Measurements from ENCODE around the gene GSC2. TPM values are rescaled to one million over a fixed set of nuclear protein-coding genes. Genes with fewer than 3 reads are reported as not detected.

The GSC2 gene
- total RNA-seq, 2 experiments from 2014 or later = not detected

GRCh38 chr22:19175602-19176174 is 25.6 kb upstream of the GSC2 start:
- Histone ChIP-seq H3K36me3 (ENCODE audit: insufficient read depth, low read length) (peaks cover 3% of the 10 kb centered on the region), H3K4me1 (ENCODE audit: insufficient read depth, low read length) (peaks cover 53% of the 10 kb centered on the region), H3K27ac (ENCODE audit: low read depth in 1 of 2, low read length in 2 of 2) (no peak overlapping the region), H3K27me3 (ENCODE audit: control insufficient read depth in 1 of 2, insufficient read depth in 2 of 2, low read length in 2 of 2) (no peaks in the 10 kb centered on the region), H3K9me3 (ENCODE audit: control insufficient read depth in 1 of 2, insufficient read depth in 1 of 2, low read length in 2 of 2) (no peaks in the 10 kb centered on the region), H3K4me3 (ENCODE audit: low read length) (no peak overlapping the region)
- TF ChIP-seq, protein P1, sequence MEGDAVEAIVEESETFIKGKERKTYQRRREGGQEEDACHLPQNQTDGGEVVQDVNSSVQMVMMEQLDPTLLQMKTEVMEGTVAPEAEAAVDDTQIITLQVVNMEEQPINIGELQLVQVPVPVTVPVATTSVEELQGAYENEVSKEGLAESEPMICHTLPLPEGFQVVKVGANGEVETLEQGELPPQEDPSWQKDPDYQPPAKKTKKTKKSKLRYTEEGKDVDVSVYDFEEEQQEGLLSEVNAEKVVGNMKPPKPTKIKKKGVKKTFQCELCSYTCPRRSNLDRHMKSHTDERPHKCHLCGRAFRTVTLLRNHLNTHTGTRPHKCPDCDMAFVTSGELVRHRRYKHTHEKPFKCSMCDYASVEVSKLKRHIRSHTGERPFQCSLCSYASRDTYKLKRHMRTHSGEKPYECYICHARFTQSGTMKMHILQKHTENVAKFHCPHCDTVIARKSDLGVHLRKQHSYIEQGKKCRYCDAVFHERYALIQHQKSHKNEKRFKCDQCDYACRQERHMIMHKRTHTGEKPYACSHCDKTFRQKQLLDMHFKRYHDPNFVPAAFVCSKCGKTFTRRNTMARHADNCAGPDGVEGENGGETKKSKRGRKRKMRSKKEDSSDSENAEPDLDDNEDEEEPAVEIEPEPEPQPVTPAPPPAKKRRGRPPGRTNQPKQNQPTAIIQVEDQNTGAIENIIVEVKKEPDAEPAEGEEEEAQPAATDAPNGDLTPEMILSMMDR (IDR thresholded peaks at IDR 0.05) = no peak
- intact Hi-C loops (cut with DNase I, micrococcal nuclease) = loop anchor here (5.0 kb wide), 3 partner anchors 68 to 942 kb away; partner anchors contain the start of genes CDC45 (in 1 of the 2), RANBP1 (in 1 of the 2), TRMT2A (in 1 of the 2) and UFD1 (in 1 of the 2)
- CTCF ChIA-PET = no interaction called here
- POLR2A ChIA-PET = interaction anchor here (0.5 kb wide), 1 partner anchor 282 kb away, joined by 3 read pairs; no protein-coding TSS in a partner anchor
- Mint-ChIP-seq H3K4me3 (peak overlapping the region; percentile 81), H3K36me3 (ENCODE audit: low read depth) (peaks cover 8% of the 10 kb centered on the region), H3K27me3 (peaks cover 2% of the 10 kb centered on the region), H3K4me1 (ENCODE audit: low read depth) (peaks cover 29% of the 10 kb centered on the region), H3K9me3 (no peaks in the 10 kb centered on the region), H3K27ac (peak overlapping the region; percentile 44)
- no peak for ATAC-seq (ENCODE audit: poor library complexity)
- peak in 1 of 14 experiments; percentile 28 for DNase-seq

GRCh38 chr22:19175026-19175601 is 25.0 kb upstream of the GSC2 start:
- ATAC-seq (ENCODE audit: poor library complexity) (no peak), DNase-seq (no peak)
- Mint-ChIP-seq H3K4me1 (ENCODE audit: low read depth) (peaks cover 34% of the 10 kb centered on the region), H3K4me3 (peak overlapping the region; percentile 81), H3K27me3 (peaks cover 7% of the 10 kb centered on the region), H3K9me3 (no peaks in the 10 kb centered on the region), H3K27ac (peak overlapping the region; percentile 17), H3K36me3 (ENCODE audit: low read depth) (peaks cover 12% of the 10 kb centered on the region)
- Histone ChIP-seq H3K9me3 (ENCODE audit: control insufficient read depth in 1 of 2, insufficient read depth in 1 of 2, low read length in 2 of 2) (no peaks in the 10 kb centered on the region), H3K27me3 (ENCODE audit: control insufficient read depth in 1 of 2, insufficient read depth in 2 of 2, low read length in 2 of 2) (peaks cover 3 to 4% of the 10 kb centered on the region in 2 experiments), H3K36me3 (ENCODE audit: insufficient read depth, low read length) (peaks cover 3% of the 10 kb centered on the region), H3K4me1 (ENCODE audit: insufficient read depth, low read length) (peaks cover 59% of the 10 kb centered on the region), H3K27ac (ENCODE audit: low read depth in 1 of 2, low read length in 2 of 2) (no peak overlapping the region), H3K4me3 (ENCODE audit: low read length) (no peak overlapping the region)
- TF ChIP-seq, protein P1 (IDR thresholded peaks at IDR 0.05) = no peak
- CTCF ChIA-PET = no interaction called here
- intact Hi-C loops (cut with DNase I, micrococcal nuclease) = loop anchor here (5.0 kb wide), 3 partner anchors 68 to 942 kb away; partner anchors contain the start of genes CDC45 (in 1 of the 2), RANBP1 (in 1 of the 2), TRMT2A (in 1 of the 2) and UFD1 (in 1 of the 2)
- POLR2A ChIA-PET = interaction anchor here (0.5 kb wide), 1 partner anchor 283 kb away, joined by 3 read pairs; no protein-coding TSS in a partner anchor

- TF ChIP-seq, protein P1 (IDR thresholded peaks at IDR 0.05) = no peak
- peaks cover 0 to 3% of the 10 kb centered on the region in 2 experiments for H3K9me3 ChIP-seq (ENCODE audit: control insufficient read depth in 1 of 2, insufficient read depth in 1 of 2, low read length in 2 of 2)
- no peak overlapping the region for H3K27ac ChIP-seq (ENCODE audit: low read depth in 1 of 2, low read length in 2 of 2)
- no peak for ATAC-seq (ENCODE audit: poor library complexity)
- Mint-ChIP-seq H3K9me3 (no peaks in the 10 kb centered on the region), H3K36me3 (ENCODE audit: low read depth) (peaks cover 12% of the 10 kb centered on the region), H3K4me1 (ENCODE audit: low read depth) (peaks cover 32% of the 10 kb centered on the region), H3K27ac (peak overlapping the region; percentile 17), H3K4me3 (peak overlapping the region; percentile 93), H3K27me3 (peaks cover 12% of the 10 kb centered on the region)
- ChIA-PET POLR2A (interaction anchor here (0.8 to 1.1 kb wide), 2 partner anchors 137 to 303 kb away, joined by 3 to 4 read pairs; no protein-coding TSS in a partner anchor), CTCF (interaction anchor here (1.2 to 1.9 kb wide), 2 partner anchors 28 to 30 kb away, joined by 3 to 7 read pairs; partner anchors contain the start of gene ESS2)
- peaks cover 3% of the 10 kb centered on the region for H3K36me3 ChIP-seq (ENCODE audit: insufficient read depth, low read length)
- no peak overlapping the region for H3K4me3 ChIP-seq (ENCODE audit: low read length)
- H3K4me1 ChIP-seq (ENCODE audit: insufficient read depth, low read length) = peaks cover 60% of the 10 kb centered on the region
- H3K27me3 ChIP-seq (ENCODE audit: control insufficient read depth in 1 of 2, insufficient read depth in 2 of 2, low read length in 2 of 2) = peaks cover 10 to 11% of the 10 kb centered on the region in 2 experiments
- intact Hi-C loops (cut with DNase I, micrococcal nuclease) = loop anchor here (5.0 kb wide), 3 partner anchors 67 to 943 kb away; partner anchors contain the start of genes CDC45 (in 1 of the 2), RANBP1 (in 1 of the 2), TRMT2A (in 1 of the 2) and UFD1 (in 1 of the 2)
- DNase-seq = no peak
Measured at GRCh38 chr22:19174106-19175025, 24.3 kb upstream of the GSC2 start.

All from CD4-positive, alpha-beta T cell (primary cell).